WTC11 (cell line): ENCODE data around the gene CACNA1C.

Experiments used
- ARID4B ChIP-seq: sonication (generic); formaldehyde crosslinking; IDR thresholded peaks from 2 replicates; pipeline ENCODE4 v1.8.0; 2023; ENCODE audit warnings: missing genetic modification reagents, mild to moderate bottlenecking, borderline replicate concordance
- ATF3 ChIP-seq: sonication (generic); formaldehyde crosslinking; conservative IDR thresholded peaks from 2 replicates; pipeline ENCODE4 v1.8.1; 2022; ENCODE audit warnings: mild to moderate bottlenecking, missing genetic modification reagents
- CREB1 ChIP-seq: sonication (generic); formaldehyde crosslinking; IDR thresholded peaks from 2 replicates; pipeline ENCODE4 v1.8.0; 2023; ENCODE audit warnings: mild to moderate bottlenecking, missing genetic modification reagents
- CREM ChIP-seq: sonication (generic); formaldehyde crosslinking; IDR thresholded peaks from 2 replicates; pipeline ENCODE4 v1.8.1; 2022; ENCODE audit warnings: mild to moderate bottlenecking, missing genetic modification reagents, moderate library complexity
- CTCF ChIP-seq: fragments of 200-600 bp; IDR thresholded peaks from 2 replicates; pipeline ENCODE4 v1.8.0; 2022; ENCODE audit warnings: antibody characterized with exemption
- FOXP1 ChIP-seq: sonication (generic); formaldehyde crosslinking; IDR thresholded peaks from 2 replicates; pipeline ENCODE4 v1.8.0; 2022; ENCODE audit warnings: missing genetic modification reagents, mild to moderate bottlenecking, moderate library complexity, borderline replicate concordance
- MAX ChIP-seq: sonication (generic); formaldehyde crosslinking; IDR thresholded peaks from 2 replicates; pipeline ENCODE4 v1.8.0; 2022; ENCODE audit warnings: mild to moderate bottlenecking, missing genetic modification reagents
- MXD4 ChIP-seq: fragments of 250-450 bp; sonication (Bioruptor Pico); IDR thresholded peaks from 2 replicates; pipeline ENCODE4 v1.8.0; 2021; ENCODE audit warnings: mild to moderate bottlenecking, moderate library complexity, borderline replicate concordance
- NFE2L1 ChIP-seq: sonication (generic); formaldehyde crosslinking; IDR thresholded peaks from 2 replicates; pipeline ENCODE4 v1.8.1; 2023; ENCODE audit warnings: missing genetic modification reagents
- USF1 ChIP-seq: sonication (generic); formaldehyde crosslinking; IDR thresholded peaks from 2 replicates; pipeline ENCODE4 v1.8.0; 2022; ENCODE audit warnings: mild to moderate bottlenecking, missing genetic modification reagents
- ZNF138 ChIP-seq: sonication (generic); formaldehyde crosslinking; conservative IDR thresholded peaks from 2 replicates; pipeline ENCODE4 v1.8.1; 2022; ENCODE audit warnings: mild to moderate bottlenecking, moderate library complexity, missing genetic modification reagents
- ZNF263 ChIP-seq: sonication (generic); formaldehyde crosslinking; IDR thresholded peaks from 2 replicates; pipeline ENCODE4 v1.8.1; 2022; ENCODE audit warnings: low read depth, mild to moderate bottlenecking, moderate library complexity, missing genetic modification reagents
- ZNF423 ChIP-seq: fragments of 250-450 bp; sonication (Bioruptor Pico); IDR thresholded peaks from 2 replicates; pipeline ENCODE4 v2.1.2; 2022; ENCODE audit warnings: mild to moderate bottlenecking, moderate library complexity

- TF ChIP-seq USF1 (no peak), CTCF (no peak), NFE2L1 (no peak), ZNF263 (CRISPR knock-in tag) (no peak), MAX (CRISPR knock-in tag) (no peak), ZNF138 (CRISPR knock-in tag) (no peak), ARID4B (CRISPR knock-in tag) (no peak), FOXP1 (CRISPR knock-in tag) (no peak), ZNF423 (CRISPR knock-in tag) (no peak), ATF3 (CRISPR knock-in tag) (no peak), MXD4 (CRISPR knock-in tag) (no peak), CREB1 (CRISPR knock-in tag) (no peak), CREM (CRISPR knock-in tag) (no peak)
These were observed 643.3 kb downstream of the CACNA1C start for GRCh38 chr12:2696136-2696535.
